ENCODE data around the gene SCARB1.
A peak's percentile ranks its signal among the peaks of the same experiment; 100 is the strongest.

Gene SCARB1

GRCh38 chr12:124804011-124804621, 59.5 kb downstream of the SCARB1 start:
- TF ChIP-seq ZFX (IDR thresholded peaks at IDR 0.05; ENCODE audit: borderline replicate concordance), result no peak
- TF ChIP-seq, protein P1, sequence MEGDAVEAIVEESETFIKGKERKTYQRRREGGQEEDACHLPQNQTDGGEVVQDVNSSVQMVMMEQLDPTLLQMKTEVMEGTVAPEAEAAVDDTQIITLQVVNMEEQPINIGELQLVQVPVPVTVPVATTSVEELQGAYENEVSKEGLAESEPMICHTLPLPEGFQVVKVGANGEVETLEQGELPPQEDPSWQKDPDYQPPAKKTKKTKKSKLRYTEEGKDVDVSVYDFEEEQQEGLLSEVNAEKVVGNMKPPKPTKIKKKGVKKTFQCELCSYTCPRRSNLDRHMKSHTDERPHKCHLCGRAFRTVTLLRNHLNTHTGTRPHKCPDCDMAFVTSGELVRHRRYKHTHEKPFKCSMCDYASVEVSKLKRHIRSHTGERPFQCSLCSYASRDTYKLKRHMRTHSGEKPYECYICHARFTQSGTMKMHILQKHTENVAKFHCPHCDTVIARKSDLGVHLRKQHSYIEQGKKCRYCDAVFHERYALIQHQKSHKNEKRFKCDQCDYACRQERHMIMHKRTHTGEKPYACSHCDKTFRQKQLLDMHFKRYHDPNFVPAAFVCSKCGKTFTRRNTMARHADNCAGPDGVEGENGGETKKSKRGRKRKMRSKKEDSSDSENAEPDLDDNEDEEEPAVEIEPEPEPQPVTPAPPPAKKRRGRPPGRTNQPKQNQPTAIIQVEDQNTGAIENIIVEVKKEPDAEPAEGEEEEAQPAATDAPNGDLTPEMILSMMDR (IDR thresholded peaks at IDR 0.05), result no peak
- peak overlapping the region; percentile 15; the same call in 1 of the 2 replicates for H3K27ac ChIP-seq

- TF ChIP-seq, protein P1 (IDR thresholded peaks at IDR 0.05), result no peak
- TF ChIP-seq ZFX (IDR thresholded peaks at IDR 0.05; ENCODE audit: borderline replicate concordance), result no peak
- H3K27ac ChIP-seq, result no peak overlapping the region
Measured at GRCh38 chr12:124802361-124802760, 61.3 kb downstream of the SCARB1 start.

- no peak overlapping the region for H3K27ac ChIP-seq
- no peak for TF ChIP-seq ZFX (IDR thresholded peaks at IDR 0.05; ENCODE audit: borderline replicate concordance)
- TF ChIP-seq, protein P1 (IDR thresholded peaks at IDR 0.05), result no peak
Measured at GRCh38 chr12:124800506-124800905, 63.2 kb downstream of the SCARB1 start.

DNA sequence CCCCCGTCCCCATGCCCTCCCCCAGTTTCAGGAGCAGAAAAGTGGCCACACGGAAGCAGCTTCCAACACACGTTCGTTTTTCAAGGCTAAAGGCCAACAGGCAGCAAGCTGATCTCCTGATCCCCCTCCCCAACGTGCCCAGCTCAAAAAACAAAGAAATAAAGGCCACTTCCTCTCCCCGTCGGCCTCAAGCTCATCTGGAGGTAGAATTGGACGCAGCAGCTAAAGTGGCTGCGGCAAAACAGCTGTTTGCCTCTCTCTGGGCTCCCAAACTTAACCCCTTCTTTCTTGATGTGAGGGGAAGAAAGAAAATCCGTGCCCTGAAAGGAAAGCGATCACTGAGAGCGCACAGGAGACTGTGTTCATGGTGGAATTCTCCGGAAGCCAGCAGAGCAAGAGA, 66.3 kb downstream of the SCARB1 start:
- no peak for TF ChIP-seq ZFX (IDR thresholded peaks at IDR 0.05; ENCODE audit: borderline replicate concordance)
- TF ChIP-seq, protein P1 (IDR thresholded peaks at IDR 0.05), result no peak

DNA sequence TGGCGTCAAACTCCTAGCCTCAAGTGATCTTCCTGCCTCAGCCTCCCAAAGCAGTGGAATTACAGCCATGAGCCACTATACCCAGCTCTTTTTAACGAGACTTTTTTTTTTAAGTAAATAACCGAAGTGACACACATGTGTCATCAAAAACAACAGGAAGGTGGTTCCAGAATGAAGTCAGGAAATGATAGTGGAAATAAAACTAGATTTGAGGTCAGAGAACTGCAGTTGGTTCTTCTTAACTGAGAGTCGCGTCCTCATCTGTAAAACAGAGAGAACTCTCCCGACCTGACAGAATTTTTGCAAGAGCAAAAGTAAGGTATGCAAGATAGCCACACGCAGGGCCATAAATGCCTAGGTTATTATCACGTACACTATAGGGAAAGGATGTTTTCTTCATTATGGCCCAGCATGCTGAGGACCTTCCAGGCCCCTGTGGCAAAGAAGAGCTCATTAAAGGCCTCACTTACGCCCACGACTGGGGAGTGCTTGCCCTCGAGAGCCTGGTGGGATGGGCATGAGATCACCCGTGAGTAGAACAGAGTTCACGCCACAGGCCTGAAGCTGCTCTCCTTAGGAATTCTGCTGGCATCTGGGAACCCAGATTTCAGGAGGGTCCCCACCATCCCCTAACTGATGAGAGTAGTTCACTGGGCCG, 67.2 kb downstream of the SCARB1 start:
- no peak overlapping the region for H3K27ac ChIP-seq

More for the DNA sequence above, 66.3 kb downstream of the SCARB1 start:
- no peak overlapping the region for H3K27ac ChIP-seq

GRCh38 chr12:124795081-124795948, 68.3 kb downstream of the SCARB1 start:
- no peak for TF ChIP-seq ZFX (IDR thresholded peaks at IDR 0.05; ENCODE audit: borderline replicate concordance)
- TF ChIP-seq, protein P1 (IDR thresholded peaks at IDR 0.05), result no peak
- H3K27ac ChIP-seq, result no peak overlapping the region

More for the DNA sequence above, 67.2 kb downstream of the SCARB1 start:
- TF ChIP-seq ZFX (IDR thresholded peaks at IDR 0.05; ENCODE audit: borderline replicate concordance), result no peak
- TF ChIP-seq, protein P1 (IDR thresholded peaks at IDR 0.05), result no peak

All from 22Rv1 (cell line).